ENCODE data around the gene HSPB2. TPM values are rescaled to one million over a fixed set of nuclear protein-coding genes. Genes with fewer than 3 reads are reported as not detected.

The HSPB2 gene
- total RNA-seq, 1 experiment from 2014 or later, result 11.7 TPM

DNA sequence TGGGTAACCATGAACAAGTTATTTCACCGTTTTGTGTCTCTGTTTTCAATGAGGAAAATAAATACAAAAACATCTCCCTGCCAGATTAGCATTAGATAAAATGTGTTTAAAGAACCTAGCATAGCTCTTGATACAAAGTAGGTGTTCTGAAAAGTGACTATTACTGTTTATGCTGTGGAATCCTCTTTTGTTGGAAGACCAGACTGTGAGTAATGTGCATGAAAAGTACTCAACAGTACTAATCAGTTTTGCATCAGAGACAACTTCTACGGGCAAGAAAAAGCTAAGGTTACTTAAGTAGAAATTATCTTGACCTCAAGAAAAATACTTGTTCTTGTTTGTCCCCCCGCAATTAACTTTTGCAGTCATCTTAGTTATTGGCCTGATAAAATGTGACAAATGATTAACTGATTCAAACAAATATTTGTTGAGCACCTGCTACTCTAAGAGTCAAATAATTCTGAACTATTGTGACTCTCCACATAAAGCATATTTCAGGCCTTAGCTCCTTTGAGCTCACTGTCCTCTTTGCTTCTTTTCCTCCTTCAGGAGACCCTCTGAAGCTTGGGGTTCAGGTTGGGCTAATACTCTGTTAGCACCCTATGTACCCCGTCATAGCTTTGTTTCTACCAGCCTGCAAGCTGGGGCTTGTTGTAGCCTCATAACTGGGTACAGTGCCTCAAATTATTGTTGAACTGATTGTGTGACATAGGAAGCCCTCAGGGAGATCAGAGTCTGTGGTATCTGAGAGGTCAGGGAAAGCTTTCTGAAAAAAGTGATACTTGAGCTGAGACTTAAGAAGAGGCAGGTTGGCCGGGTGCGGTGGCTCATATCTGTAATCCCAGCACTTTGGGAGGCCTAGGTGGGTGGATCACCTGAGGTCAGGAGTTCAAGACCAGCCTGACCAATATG, 49.1 kb downstream of the HSPB2 start:
- in situ Hi-C loops (cut with HindIII; ENCODE audit: low sequenced_read_pairs), result no loop called here
- no peak for DNase-seq (ENCODE audit: low spot score)

Other genes with a start within 250 kb of the HSPB2 start
- gene PPP2R1B, start 146.3 kb upstream of the HSPB2 start, total RNA-seq (2014; rRNA removed; shearing (Covaris generic)), result 115 and 118 TPM in 2 replicates
- 55.8 and 71.4 TPM in 2 replicates for gene ALG9, start 41.2 kb upstream of the HSPB2 start, total RNA-seq (2014; rRNA removed; shearing (Covaris generic))
- gene FDXACB1, start 33.6 kb upstream of the HSPB2 start, total RNA-seq (2014; rRNA removed; shearing (Covaris generic)), result 0.68 and 3.0 TPM in 2 replicates
- 41.0 and 66.8 TPM in 2 replicates for gene CFAP68, start 33.2 kb upstream of the HSPB2 start, total RNA-seq (2014; rRNA removed; shearing (Covaris generic))
- gene CRYAB, start 964 bp upstream of the HSPB2 start, total RNA-seq (2014; rRNA removed; shearing (Covaris generic)), result 153 and 175 TPM in 2 replicates
- gene C11orf52, start 6.2 kb downstream of the HSPB2 start, total RNA-seq (2014; rRNA removed; shearing (Covaris generic)), result 11.8 and 26.1 TPM in 2 replicates
- 64.4 and 67.8 TPM in 2 replicates for gene DIXDC1, start 24.6 kb downstream of the HSPB2 start, total RNA-seq (2014; rRNA removed; shearing (Covaris generic))
- 70.0 and 71.5 TPM in 2 replicates for gene DLAT, start 112.7 kb downstream of the HSPB2 start, total RNA-seq (2014; rRNA removed; shearing (Covaris generic))
- 2.6 and 4.4 TPM in 2 replicates for gene PIH1D2, start 161.3 kb downstream of the HSPB2 start, total RNA-seq (2014; rRNA removed; shearing (Covaris generic))
- gene NKAPD1, start 161.6 kb downstream of the HSPB2 start, total RNA-seq (2014; rRNA removed; shearing (Covaris generic)), result 39.3 and 43.6 TPM in 2 replicates
- gene TIMM8B, start 174.0 kb downstream of the HSPB2 start, total RNA-seq (2014; rRNA removed; shearing (Covaris generic)), result 131 and 181 TPM in 2 replicates
- 206 and 219 TPM in 2 replicates for gene SDHD, start 174.1 kb downstream of the HSPB2 start, total RNA-seq (2014; rRNA removed; shearing (Covaris generic))